NCI-H82 treated with DMSO at 0.1 percent for 48 hours (cell line): ENCODE measurements around the gene NGLY1.
A peak's percentile ranks its signal among the peaks of the same experiment; 100 is the strongest.

Source experiments
- DNase-seq: peaks from one replicate; lab custom pipeline; 2025; ENCODE audit not compliant: unreplicated experiment; lab: John Stamatoyannopoulos, UW

NGLY1 gene, protein sequence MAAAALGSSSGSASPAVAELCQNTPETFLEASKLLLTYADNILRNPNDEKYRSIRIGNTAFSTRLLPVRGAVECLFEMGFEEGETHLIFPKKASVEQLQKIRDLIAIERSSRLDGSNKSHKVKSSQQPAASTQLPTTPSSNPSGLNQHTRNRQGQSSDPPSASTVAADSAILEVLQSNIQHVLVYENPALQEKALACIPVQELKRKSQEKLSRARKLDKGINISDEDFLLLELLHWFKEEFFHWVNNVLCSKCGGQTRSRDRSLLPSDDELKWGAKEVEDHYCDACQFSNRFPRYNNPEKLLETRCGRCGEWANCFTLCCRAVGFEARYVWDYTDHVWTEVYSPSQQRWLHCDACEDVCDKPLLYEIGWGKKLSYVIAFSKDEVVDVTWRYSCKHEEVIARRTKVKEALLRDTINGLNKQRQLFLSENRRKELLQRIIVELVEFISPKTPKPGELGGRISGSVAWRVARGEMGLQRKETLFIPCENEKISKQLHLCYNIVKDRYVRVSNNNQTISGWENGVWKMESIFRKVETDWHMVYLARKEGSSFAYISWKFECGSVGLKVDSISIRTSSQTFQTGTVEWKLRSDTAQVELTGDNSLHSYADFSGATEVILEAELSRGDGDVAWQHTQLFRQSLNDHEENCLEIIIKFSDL

DNA sequence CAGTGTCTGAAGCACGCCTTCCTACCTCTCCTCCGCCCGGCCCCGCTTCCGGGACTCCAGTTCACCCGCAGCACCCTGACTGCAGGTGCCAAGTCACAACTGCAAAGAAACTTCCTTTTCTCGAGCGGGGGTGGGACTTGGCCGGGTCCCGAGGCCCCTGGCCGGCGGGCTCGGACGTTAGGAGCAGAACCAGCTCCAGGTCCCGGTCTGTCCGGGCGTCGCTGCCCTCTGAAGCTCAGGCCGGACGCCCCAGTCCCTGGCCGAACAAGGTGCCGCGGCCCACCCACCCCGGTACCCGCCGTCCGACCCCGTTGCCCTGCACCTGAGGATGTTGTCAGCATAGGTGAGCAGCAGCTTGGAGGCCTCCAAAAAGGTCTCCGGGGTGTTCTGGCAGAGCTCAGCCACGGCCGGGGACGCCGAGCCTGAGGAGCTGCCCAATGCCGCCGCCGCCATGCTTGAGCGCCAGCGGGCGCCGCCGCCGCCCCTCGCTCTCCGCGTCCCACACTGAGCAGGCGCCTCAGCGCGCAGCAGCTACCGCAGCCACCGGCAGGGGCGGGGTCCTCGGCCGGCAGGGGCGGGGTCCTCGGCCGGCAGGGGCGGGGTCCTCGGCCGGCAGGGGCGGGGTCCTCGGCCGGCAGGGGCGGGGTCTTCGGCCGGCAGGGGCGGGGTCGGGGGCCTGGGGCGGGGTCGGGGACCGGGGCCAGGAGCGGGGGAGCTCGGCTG, at the start of gene NGLY1:
NGLY1 (minus strand) TSS at position 506 of the 723 bp plus-strand sequence; CDS start at position 453, 53 bp downstream.
- peak; percentile 7 for DNase-seq

DNA sequence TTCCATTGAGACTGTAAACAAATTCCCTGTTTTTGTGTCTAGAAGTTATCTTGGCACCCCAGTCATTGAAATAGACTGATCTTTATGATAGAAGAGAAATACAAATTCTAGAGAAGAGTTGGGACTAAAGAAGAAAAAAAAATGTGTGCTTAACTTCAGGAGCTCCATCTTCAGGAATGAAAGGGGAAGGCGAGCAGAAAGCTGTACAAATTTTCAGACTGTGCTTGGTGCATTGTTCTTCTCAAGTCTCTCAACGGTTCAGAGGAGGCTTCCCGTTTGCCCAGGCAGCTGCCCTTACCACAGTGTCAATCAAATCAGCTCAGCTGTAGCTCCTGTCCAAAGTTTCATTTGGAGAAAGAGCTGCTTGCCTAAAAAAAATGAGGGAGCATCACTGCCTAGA, 48.3 kb upstream of the NGLY1 start:
- DNase-seq: peak; percentile 38

DNA sequence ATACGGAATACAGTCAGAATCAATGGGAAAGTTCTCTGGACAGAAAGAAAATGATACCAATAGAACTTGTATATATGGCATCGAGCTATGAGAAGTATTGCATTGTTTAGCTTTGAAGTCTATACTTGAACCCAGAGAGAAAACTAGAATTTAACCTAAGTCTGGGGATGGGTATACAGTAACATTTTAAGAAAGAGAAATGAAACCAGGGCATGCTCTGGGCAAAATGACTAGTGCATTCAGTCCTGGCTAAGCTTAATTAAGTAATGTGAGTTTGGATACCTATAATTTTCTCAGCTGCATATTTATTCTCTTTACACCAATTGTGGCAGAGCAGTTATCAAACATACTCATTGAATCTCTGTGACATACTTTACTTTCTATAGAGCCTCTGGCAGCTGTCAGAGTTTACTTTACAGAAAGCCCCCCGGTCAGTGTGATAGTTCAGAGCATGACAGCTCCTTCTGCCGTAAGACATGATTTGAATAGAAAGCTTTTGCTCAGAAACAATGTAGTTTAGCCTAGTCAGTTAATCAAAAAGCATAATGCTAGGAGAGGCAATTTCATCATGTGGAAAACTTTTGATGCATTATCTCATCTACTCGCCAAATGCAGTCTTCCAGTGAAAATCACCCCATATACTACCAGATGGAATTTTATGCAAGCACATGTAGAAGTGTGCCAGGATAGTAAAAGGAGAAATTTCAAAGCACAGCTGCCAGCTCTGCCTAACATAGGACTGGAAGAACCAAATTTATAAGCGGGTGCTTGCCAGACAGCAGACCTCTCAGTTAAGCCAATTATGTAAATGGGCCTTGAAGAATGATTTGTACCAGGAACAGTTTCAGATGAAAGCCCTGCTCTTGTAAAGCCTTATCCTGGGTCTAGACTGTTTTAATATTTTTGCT, 47.4 kb upstream of the NGLY1 start:
- peak; percentile 54 for DNase-seq

DNA sequence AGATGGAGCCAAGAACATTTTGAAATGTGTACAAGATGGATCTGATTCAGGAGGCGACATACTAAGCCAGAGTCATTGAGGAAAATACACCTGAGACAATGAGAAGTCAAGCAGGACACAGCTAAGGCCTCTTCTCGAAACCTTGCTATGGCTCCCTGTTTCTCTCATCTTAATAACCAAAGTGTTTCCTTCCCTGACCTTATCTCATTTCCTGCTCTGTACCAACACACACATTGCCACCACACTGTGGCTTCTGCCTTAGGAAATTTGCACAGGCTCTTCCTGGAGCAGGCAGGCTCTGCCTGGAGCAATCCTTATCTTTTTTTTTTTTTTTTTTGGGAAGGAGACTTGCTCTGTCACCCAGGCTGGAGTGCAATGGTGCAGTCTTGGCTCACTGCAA, 43.3 kb upstream of the NGLY1 start:
- DNase-seq: no peak

DNA sequence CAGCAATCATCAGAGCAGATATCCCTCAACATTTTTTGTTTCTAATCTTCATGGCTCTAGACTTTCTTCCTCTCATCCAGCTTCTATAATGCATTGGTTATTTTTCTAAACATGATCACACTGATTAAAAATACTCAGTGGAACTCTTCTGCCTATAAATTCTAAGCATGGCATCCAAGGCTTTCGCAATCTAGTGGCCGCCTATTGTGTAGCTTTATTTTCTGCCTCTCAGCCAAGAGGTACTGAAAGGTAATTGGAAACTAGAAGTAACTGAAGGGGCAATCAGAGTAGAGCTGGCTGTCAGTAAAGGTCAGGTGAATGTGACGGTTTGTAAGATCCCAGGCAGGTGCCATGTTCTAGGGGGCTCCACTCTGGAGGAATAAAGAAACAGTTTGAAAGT, 40.1 kb upstream of the NGLY1 start:
- DNase-seq: no peak

DNA sequence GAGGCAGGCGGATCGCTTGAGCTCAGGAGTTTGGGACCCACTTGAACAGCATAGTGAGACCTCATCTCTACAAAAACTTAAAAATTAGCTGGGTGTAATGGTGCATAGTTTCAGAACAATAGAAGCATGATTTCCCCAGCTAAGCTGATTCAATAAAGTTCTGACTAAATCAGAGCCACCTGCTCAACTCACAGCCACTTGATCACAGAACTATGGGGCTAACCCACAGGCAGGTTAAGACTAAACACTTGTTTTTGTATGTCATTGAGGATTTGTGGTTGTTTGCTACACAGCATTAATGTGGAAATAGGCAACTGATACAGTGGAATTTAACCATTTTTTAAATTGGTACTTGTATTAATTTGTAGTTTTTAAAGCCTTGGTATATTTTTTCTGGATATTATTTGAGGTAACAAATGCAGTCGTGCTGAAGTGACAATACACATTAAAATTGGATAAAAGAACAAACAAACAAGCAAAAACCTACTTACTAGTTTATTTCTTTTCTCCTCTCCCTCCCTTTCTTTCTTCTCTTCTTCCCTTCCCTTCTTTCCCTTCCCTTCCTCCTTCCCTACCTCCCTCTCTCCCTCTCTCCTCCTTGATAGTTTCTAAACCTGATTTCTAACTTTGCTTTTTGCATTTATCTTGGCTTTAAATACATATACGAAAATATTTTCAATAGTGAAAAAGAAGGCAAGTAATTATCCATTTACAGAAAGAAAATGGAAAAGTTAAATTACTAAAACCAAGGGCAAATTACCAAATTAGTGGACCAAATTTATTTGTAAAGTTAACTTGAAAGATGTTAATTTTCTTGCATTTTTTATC, 38.7 kb upstream of the NGLY1 start:
- DNase-seq: no peak

DNA sequence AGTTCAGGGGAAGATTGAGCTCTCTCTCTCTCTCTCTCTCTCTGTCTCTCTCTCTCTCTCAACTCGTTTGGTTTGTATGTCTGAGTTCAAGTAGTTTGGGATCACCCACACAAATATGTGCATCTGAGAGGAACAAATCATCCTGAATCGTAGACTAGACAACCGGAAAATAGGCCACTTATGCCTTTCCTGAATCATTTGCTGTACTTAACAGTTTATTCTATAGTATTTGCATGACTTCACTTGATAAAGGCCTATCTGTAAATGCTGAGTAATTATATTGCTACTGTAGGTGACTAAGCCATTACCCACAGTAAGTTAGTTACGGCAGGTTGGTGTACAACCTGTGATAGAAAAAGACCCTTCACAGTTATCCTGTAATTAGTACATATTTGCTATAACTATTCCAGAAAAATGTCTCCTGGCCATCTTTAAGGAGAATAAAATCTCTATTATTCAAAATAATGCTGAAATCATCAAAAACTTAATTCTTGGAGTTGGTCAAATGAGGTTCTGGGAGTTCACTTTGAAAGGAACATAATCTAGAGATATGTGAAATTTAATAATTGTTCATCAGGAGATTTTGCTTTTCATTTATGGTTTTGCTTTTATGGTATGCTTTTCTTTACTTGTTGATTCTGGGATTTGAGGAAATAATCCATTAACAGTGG, 37.7 kb upstream of the NGLY1 start:
- DNase-seq: no peak

DNA sequence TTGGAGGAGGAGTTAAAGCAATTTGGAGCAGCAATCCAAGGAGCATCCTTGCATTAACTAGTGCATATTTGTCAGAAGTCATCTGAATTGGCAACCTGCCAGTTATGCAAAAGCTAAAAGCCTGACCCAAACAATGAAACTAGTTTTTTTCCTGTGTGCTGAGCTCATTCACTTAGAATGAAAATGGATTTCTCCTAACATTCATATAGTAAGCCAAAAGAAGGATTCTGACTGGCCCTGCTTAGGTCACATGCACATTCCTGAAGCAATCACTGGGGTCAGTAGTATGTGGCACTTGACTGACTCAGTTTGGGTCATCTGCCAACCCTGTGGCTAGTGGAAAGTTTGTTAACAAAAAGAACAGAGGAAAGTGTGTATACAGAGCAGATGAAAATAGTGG, 37.1 kb upstream of the NGLY1 start:
- no peak for DNase-seq

DNA sequence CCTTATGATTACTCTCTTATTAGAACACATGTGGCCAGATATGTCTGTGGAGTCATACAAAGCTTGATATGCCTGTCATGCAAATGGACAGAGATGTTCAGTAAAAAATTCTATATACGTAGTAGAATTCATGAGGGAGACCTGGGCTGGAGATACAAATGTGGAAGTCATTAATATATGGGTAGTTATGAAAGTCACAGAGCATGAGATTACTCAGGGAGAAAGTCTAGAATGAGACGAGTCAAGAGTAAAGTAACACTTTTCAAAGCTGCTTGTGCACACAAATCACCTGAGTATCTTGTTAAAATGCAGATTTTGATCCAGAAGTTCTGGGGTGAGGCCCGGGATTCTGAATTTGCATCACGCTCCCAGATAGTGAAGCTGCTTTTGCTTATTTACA, 35.1 kb upstream of the NGLY1 start:
- DNase-seq: no peak

DNA sequence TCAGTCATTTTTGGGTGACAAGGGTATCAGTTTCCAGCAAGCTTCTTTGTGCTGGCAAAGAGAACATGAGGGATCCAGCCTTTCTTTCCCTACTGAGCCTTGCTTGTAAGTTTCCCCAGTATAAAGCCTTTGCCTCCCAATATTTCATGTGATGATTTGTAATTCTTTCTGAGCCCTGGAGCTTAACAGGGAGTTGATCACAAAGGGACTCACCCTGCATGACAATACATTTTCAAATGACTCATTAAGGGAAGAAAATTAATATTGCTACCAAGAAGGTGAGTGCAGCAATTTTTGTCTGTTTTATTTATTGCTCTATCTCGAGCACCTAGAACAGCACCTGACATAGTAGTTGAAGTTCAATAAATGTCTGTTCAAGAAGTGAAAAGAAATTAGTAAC, 34.4 kb upstream of the NGLY1 start:
- no peak for DNase-seq

DNA sequence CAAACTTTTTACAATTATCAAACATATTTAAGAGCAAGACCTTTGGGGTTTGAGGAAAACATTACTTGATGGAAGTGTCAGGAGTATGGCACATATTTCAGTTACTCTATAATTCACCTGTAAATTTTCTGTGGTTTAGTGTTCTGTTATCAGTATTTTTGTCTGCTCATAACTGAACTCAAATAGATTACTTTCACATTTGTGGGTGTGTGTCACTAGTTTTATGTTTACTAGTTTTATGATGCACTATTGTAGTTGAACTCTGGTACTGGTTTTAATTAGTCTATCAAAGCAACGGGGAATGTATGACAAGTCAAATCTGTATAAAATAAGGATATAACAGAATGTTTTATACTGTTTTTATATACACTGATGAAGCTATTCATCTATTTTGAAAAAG, 33.9 kb upstream of the NGLY1 start:
- no peak for DNase-seq

DNA sequence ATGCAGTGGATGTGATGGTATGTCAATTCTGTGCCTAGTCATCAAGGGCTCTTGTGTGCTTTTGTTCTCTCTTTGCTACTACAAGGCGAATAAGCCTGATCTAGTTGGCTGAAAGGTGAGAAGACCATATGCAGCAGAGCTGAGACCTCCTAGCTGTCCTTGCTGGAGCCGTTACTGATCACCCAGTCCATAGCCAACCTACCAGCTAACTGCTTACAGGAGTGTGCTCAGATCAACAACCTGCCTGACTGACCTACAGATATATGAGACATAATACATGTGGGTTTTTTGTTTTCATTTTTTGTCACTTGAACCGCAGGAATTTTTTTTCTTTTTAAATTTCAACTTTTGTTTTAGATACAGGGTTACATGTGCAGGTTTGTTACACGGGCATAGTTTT, 29.4 kb upstream of the NGLY1 start:
- no peak for DNase-seq

DNA sequence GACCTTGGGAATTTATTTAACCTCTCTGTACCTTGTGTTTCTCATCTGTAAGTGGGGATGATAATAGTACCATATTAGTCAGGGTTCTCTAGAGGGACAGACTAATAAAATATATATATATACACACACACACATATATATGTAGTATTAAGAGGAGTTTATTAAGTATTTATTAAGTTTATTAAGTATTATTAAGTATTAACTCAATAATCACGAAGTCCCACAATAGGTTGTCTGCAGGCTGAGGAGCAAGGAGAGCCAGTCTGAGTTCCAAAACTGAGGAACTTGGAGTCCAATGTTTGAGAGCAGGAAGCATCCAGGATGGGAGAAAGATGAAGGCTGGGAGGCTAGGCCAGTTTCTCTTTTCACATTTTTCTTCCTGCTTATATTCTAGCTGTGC, 21.4 kb upstream of the NGLY1 start:
- DNase-seq: no peak

DNA sequence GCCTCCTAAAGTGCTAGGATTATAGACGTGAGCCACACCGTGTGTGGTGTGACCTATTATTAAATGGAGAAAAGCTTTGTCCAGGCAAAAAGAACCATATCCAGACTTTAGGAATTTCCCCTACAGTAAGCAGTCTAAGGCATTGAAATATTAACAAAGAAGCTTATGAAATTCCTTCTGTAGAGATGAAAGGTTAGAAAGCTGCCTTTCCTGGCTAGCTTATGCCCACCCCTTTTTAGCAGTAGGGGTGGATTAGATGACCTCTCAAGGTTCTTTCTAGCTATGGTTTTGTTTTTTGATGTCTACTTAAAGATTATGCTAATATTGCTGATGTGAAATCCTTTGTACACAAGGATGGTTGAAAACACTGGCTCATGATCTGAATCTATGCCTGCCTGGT, 20.6 kb upstream of the NGLY1 start:
- no peak for DNase-seq

DNA sequence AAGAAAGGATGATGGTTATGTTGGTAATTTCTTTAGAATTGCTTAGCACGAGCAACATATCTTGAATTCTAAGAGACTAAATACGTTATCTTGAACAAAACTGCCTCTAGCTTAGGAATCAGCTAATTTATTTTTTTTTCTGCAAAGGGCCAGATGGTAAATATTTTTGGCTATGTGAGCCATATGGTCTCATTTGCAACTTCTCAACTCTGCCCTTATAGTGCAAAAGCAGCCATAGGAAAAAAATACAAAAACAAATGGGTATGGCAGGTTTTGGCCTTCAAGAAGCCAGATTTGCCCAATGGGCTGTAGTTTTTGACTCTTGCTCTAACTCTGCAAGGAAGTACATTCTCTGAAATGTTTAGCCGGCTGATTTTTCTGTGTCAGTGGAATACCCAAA, 18.5 kb upstream of the NGLY1 start:
- DNase-seq: no peak

DNA sequence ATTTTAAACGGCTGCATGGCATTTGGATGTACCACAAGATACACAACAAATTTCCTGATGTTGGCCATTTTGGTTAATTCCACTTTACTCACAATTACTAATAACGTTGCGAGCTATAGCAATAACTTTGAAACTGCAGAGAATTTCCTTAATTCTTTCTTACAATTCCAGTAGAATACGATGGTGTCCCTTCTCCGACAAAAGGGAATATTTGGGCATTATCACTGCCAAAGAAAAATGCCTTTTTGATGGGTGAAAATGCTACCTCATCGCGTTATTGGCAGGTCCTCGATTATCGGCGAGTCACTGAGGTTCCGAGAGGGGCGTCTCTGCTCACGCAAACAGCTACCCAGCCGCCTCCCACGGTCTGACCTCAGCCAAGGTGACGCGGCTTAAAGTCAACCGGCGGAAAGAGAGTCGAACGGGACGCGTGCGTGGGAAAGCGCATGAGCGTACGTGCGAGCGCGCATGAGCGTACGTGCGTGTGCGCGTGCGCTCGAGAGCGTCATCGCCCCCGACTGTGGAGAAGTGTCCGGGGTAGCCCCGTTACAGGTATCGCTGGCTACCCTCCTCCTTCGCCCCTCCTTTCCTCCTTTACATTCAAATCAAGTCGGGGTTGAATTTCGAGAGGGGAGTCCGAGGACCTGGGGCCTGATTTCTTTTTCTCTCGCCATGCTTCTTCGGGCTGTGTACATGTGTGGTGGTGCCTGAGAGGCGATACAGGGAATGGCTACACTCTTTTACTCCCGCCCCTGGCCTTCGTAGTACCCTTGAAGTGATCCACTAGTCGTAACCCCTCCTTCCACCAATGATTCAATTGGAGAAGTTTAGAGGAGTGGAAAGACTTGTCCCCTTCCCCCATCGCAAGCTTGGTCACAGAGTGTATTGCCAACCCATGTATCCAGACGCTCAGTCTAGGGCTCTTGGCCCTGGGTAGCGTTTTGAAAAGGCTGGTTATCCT, 6.6 kb upstream of the NGLY1 start, which contains the start of gene OXSM:
OXSM (plus strand) TSS at position 495 of the 961 bp plus-strand sequence. CDS start 931 bp downstream, outside the sequence.
- DNase-seq: peak; percentile 63

DNA sequence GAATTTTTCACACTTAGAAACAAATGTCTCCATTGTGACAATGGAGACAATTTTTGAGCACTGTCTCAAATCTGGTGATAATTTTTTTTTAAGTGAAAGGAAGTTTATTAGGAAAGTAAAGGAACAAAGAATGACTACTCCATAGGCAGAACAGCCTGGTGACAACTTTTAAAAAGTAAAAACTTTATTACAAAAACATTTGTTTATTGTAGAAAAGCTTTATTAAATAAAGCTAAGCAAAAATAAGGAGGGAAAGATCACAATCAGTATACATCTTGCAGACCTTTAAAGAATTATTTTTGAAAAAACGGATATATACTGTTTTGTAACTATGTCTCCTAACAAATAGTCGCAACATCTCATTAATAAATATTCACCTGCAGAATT, 6.0 kb upstream of the NGLY1 start:
- DNase-seq: no peak

DNA sequence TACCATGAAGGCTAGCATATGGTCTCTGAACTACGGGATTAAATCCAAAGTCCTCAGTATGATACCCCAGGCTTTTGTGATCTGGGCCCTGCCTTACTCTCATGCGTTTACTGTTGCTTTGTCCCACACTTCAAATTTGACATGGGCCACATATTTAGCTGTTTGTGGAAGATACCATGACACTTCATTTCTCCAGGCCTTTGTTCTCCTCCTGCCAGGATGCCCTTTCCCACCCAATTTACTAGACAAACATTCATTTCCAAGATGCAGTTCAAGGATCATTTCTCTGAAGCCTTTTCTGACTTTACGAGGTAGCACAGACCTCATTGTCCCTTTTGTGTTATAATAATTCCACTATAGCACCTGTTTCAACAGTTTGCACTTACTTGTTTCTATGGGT, 4.4 kb upstream of the NGLY1 start:
- peak; percentile 21 for DNase-seq
